OCI-LY7 (cell line): Measurements from ENCODE around the gene MACROD2. TPM values are rescaled to one million over a fixed set of nuclear protein-coding genes. Genes with fewer than 3 reads are reported as not detected.

Experiments
- BruUV-seq: library from RNA; stranded (reverse); fragments of 400-500 nt; replicated peaks from 2 replicates; lab custom pipeline; 2021; lab: Mats Ljungman, UMichigan
- CTCF ChIA-PET: fragments of 300-600 bp; sonication (Branson Sonifier 250); formaldehyde crosslinking; loops from one replicate; lab custom pipeline; 2022; ENCODE audit warnings: antibody characterized with exemption; ENCODE audit not compliant: unreplicated experiment; lab: Charles Lee
- POLR2A ChIA-PET: fragments of 300-600 bp; sonication (Branson Sonifier 250); formaldehyde crosslinking; loops from one replicate; lab custom pipeline; 2022; ENCODE audit warnings: antibody characterized with exemption; lab: Charles Lee
- DNase-seq: peaks from one replicate; pipeline ENCODE4 v3.0.0-alpha.2; 2015; ENCODE audit warnings: low spot score
- H2AFZ ChIP-seq: fragments of 200-600 bp; sonication (generic), shearing (Covaris generic); 2 replicates; pipeline ENCODE4 v1.6.1; 2014; ENCODE audit warnings: mild to moderate bottlenecking, antibody characterized with exemption, low read length, moderate library complexity
- H3K27ac ChIP-seq: fragments of 200-600 bp; sonication (generic); 2 replicates; pipeline ENCODE4 v1.5.1; 2014; ENCODE audit warnings: mixed run types, low read depth, mild to moderate bottlenecking, moderate library complexity, low read length, inconsistent platforms; ENCODE audit not compliant: poor library complexity, severe bottlenecking
- H3K36me3 ChIP-seq: fragments of 200-600 bp; sonication (generic); 2 replicates; pipeline ENCODE4 v1.6.1; 2014; ENCODE audit warnings: mild to moderate bottlenecking, antibody characterized with exemption, low read length, moderate library complexity, mixed read lengths; ENCODE audit not compliant: insufficient read depth
- H3K4me1 ChIP-seq: fragments of 200-600 bp; sonication (generic); 2 replicates; pipeline ENCODE4 v1.5.1; 2014; ENCODE audit warnings: mild to moderate bottlenecking, low read length; ENCODE audit not compliant: insufficient read depth, poor library complexity, severe bottlenecking
- H3K4me2 ChIP-seq: fragments of 200-600 bp; sonication (generic); 2 replicates; pipeline ENCODE4 v1.6.1; 2014; ENCODE audit warnings: mild to moderate bottlenecking, low read length
- H3K4me3 ChIP-seq: fragments of 200-600 bp; sonication (generic); 2 replicates; pipeline ENCODE4 v1.5.1; 2014; ENCODE audit warnings: mild to moderate bottlenecking, low read depth, low read length; ENCODE audit not compliant: poor library complexity, severe bottlenecking
- H3K79me2 ChIP-seq: fragments of 200-600 bp; sonication (generic); 2 replicates; pipeline ENCODE4 v1.6.1; 2016; ENCODE audit warnings: low read depth, mild to moderate bottlenecking, low read length, moderate library complexity, mixed read lengths; ENCODE audit not compliant: insufficient read depth
- H3K9me2 ChIP-seq: fragments of 200-600 bp; sonication (generic); 2 replicates; pipeline ENCODE4 v1.6.1; 2016; ENCODE audit warnings: mild to moderate bottlenecking, low read length, mixed read lengths; ENCODE audit not compliant: insufficient read depth
- H3K9me3 ChIP-seq: fragments of 200-600 bp; sonication (generic); 2 replicates; pipeline ENCODE4 v1.6.1; 2014; ENCODE audit warnings: mild to moderate bottlenecking, mixed run types, low read length, mixed read lengths
- H4K20me1 ChIP-seq: fragments of 200-600 bp; sonication (generic); 2 replicates; pipeline ENCODE4 v1.6.1; 2014; ENCODE audit warnings: mild to moderate bottlenecking, antibody characterized with exemption, low read length, moderate library complexity, mixed read lengths; ENCODE audit not compliant: insufficient read depth
- EZH2phosphoT487 ChIP-seq: fragments of 200-600 bp; sonication (generic); IDR thresholded peaks from 2 replicates; pipeline ENCODE4 v1.6.1; 2018; ENCODE audit warnings: low read depth, borderline replicate concordance, mild to moderate bottlenecking, mixed run types, antibody characterized with exemption, low read length, moderate library complexity, mixed read lengths
- intact Hi-C: fragments of 100-400 bp; cut with micrococcal nuclease; formaldehyde crosslinking; loops from one replicate; pipeline ENCODE4 v1.10.0; 2022; ENCODE audit not compliant: unreplicated experiment
- total RNA-seq, 2 experiments: library from RNA; depleted of rRNA in 1 of 2; stranded (reverse); fragments of >200 nt in 1 of 2; shearing (Covaris generic) in 1 of 2; gene quantifications; 2 replicates each; pipeline ENCODE4 v1.2.3, GENCODE V29; 2014 to 2022
- TF ChIP-seq, protein P1 (sequence below): fragments of 200-600 bp; sonication (generic); conservative IDR thresholded peaks from 2 replicates; pipeline ENCODE4 v1.5.1; 2014; ENCODE audit warnings: mild to moderate bottlenecking, antibody characterized with exemption, low read length, moderate library complexity, mixed read lengths

MACROD2 gene
- total RNA-seq, 2 experiments from 2014 or later: 0.09 to 4.5 TPM

DNA sequence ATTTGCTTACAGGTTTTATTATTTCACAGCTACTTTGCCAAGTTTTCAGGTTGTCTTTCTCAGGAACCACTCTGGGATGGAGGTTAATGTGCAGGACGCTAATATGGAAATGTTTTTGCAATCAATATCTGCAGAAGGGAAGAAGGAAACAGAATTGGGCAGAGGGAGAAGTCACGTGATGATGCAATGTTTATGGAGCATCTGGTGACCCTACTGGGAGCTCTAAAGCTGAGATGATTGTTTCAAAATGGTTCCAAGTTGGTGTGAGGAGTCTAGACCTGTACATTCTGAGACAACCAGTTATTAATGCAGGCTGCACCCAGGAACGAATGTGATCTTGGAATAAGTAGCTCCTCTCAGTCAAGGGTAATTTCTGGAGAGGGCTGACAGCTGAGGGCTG lies 1247.5 kb downstream of the MACROD2 start:
- Histone ChIP-seq H3K79me2 (no peaks in the 10 kb centered on the region), H3K9me2 (no peaks in the 10 kb centered on the region), H3K9me3 (no peaks in the 10 kb centered on the region), H2AFZ (no peak overlapping the region), H3K4me2 (no peak overlapping the region), H4K20me1 (no peaks in the 10 kb centered on the region), H3K27ac (no peak overlapping the region), H3K4me3 (no peak overlapping the region), H3K36me3 (no peaks in the 10 kb centered on the region), H3K4me1 (no peaks in the 10 kb centered on the region)
- DNase-seq: no peak
- BruUV-seq: no TSS peak
- TF ChIP-seq EZH2phosphoT487: no peak
- TF ChIP-seq, protein P1, sequence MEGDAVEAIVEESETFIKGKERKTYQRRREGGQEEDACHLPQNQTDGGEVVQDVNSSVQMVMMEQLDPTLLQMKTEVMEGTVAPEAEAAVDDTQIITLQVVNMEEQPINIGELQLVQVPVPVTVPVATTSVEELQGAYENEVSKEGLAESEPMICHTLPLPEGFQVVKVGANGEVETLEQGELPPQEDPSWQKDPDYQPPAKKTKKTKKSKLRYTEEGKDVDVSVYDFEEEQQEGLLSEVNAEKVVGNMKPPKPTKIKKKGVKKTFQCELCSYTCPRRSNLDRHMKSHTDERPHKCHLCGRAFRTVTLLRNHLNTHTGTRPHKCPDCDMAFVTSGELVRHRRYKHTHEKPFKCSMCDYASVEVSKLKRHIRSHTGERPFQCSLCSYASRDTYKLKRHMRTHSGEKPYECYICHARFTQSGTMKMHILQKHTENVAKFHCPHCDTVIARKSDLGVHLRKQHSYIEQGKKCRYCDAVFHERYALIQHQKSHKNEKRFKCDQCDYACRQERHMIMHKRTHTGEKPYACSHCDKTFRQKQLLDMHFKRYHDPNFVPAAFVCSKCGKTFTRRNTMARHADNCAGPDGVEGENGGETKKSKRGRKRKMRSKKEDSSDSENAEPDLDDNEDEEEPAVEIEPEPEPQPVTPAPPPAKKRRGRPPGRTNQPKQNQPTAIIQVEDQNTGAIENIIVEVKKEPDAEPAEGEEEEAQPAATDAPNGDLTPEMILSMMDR: no peak
- ChIA-PET POLR2A (interaction anchor here (0.5 to 1.2 kb wide), 3 partner anchors 8 to 17 kb away, joined by 3 to 4 read pairs (median 4); no protein-coding TSS in a partner anchor), CTCF (no interaction called here)
- intact Hi-C loops: no loop called here

DNA sequence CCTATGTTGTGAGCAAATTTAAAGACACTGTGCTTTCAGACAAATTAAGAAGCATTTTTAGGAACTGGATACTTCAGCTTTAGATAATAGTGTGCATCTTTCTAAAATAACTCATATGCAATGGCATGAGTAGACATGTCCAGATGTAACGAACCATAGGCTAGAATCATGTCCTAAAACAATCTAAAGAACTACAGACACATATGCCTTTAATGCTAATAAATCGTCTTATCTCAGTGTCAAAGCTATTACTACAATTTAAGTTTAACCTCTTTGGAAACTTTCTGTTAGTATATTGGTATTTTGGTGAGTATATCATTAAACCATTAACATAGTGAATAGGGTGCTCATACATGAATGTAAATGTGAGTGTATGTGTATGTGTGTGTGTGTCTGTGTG lies 1250.6 kb downstream of the MACROD2 start:
- H3K4me3 ChIP-seq: no peak overlapping the region
- H3K4me1 ChIP-seq: no peaks in the 10 kb centered on the region
- no peak for TF ChIP-seq EZH2phosphoT487
- BruUV-seq: no TSS peak
- no peaks in the 10 kb centered on the region for H3K9me2 ChIP-seq
- H3K4me2 ChIP-seq: no peak overlapping the region
- H3K27ac ChIP-seq: no peak overlapping the region
- no peaks in the 10 kb centered on the region for H3K9me3 ChIP-seq
- H3K79me2 ChIP-seq: no peaks in the 10 kb centered on the region
- no peak for DNase-seq
- H2AFZ ChIP-seq: no peak overlapping the region
- ChIA-PET CTCF (no interaction called here), POLR2A (no interaction called here)
- H4K20me1 ChIP-seq: no peaks in the 10 kb centered on the region
- intact Hi-C loops: no loop called here
- no peaks in the 10 kb centered on the region for H3K36me3 ChIP-seq

DNA sequence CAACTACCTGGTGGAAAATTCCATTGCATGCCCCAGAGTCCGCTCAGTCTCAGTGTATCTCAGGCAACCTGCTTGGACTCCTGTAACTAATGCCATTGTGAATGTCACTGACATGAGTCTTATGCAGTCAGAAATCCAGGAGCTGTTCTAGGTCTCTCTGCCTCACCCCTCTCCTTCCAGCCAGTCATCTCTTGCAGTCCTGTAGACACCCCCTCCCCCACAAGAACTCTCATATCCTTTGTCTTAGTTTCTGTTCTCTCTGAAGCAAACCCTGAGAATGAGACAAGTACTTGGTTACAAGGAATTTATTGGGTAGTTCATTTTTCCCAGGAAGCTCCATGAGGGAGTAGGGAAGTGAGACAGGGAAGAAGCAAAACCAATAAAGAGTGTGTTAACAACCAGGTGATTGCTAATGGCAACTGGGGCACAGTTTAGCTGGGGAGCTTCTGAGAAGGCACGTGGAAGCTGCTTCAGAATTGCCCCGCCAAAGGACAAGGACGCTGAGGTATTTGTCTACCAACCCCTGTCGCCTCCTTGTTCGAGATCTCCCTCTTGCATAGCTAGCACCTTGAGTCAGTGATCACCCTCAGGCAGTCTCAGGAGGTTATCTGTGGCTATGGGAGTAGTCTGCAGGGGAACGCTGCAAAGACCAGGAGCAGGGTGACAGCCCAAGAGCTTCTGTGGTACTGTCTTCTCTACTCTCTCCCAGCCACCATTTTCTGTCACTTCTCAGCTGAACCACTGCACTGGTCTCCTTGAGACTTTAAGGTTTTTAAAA lies 1253.5 kb downstream of the MACROD2 start:
- TF ChIP-seq EZH2phosphoT487: no peak
- TF ChIP-seq, protein P1: no peak
- Histone ChIP-seq H3K4me3 (no peak overlapping the region), H3K4me2 (no peak overlapping the region), H3K79me2 (no peaks in the 10 kb centered on the region), H3K9me3 (no peaks in the 10 kb centered on the region), H3K27ac (no peak overlapping the region), H3K4me1 (no peaks in the 10 kb centered on the region), H3K9me2 (no peaks in the 10 kb centered on the region), H4K20me1 (no peaks in the 10 kb centered on the region), H3K36me3 (no peaks in the 10 kb centered on the region), H2AFZ (no peak overlapping the region)
- DNase-seq: no peak
- ChIA-PET CTCF (no interaction called here), POLR2A (no interaction called here)
- no TSS peak for BruUV-seq
- intact Hi-C loops: no loop called here
